ENCODE data around the gene RABGEF1.

DNA sequence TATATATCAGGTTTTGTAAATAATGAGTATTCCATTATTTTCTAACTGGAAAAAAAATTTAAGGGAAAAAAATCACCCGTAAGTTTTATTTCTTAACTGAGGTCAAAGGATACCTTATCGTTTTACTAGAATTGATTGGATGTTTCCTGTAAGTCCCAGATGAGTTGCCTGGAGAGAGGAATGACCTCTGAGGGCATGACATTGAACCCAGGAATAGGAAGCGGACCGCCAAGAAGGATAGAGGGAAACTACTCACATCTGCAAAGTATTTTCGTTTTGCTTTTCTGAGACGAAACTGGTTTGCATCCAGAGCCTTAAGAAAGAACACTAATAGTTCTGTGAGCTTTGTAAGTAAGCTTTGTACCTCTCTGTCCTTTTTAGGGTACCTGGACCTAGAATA is 17.4 kb downstream of the RABGEF1 start:
- TF ChIP-seq, protein P1, sequence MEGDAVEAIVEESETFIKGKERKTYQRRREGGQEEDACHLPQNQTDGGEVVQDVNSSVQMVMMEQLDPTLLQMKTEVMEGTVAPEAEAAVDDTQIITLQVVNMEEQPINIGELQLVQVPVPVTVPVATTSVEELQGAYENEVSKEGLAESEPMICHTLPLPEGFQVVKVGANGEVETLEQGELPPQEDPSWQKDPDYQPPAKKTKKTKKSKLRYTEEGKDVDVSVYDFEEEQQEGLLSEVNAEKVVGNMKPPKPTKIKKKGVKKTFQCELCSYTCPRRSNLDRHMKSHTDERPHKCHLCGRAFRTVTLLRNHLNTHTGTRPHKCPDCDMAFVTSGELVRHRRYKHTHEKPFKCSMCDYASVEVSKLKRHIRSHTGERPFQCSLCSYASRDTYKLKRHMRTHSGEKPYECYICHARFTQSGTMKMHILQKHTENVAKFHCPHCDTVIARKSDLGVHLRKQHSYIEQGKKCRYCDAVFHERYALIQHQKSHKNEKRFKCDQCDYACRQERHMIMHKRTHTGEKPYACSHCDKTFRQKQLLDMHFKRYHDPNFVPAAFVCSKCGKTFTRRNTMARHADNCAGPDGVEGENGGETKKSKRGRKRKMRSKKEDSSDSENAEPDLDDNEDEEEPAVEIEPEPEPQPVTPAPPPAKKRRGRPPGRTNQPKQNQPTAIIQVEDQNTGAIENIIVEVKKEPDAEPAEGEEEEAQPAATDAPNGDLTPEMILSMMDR (IDR thresholded peaks at IDR 0.05): no peak
- no peak for TF ChIP-seq POLR2A (IDR thresholded peaks at IDR 0.05)
